Cardiac fibroblast (primary cell): Measurements from ENCODE around the gene SMIM35.

Experiments used
- DNase-seq, 2 donors: peaks; one replicate each; pipeline versions ENCODE4 v3.0.0 to v3.0.0-alpha.2; 2010; ENCODE audit warnings: low read depth in 2 of 2
- H3K4me3 ChIP-seq, 2 donors: replicated peaks in 1 of 2; 1 replicate in 1 of 2; 2 replicates in 1 of 2; pipeline ENCODE4 v1.5.1; 2011; ENCODE audit warnings: low read depth in 2 of 2, low read length in 2 of 2, mild to moderate bottlenecking in 2 of 2, moderate library complexity in 1 of 2
- TF ChIP-seq, protein P1 (sequence below): IDR thresholded peaks from one replicate; pipeline ENCODE4 v1.5.1; 2011; ENCODE audit warnings: low read depth, mild to moderate bottlenecking, low read length, inconsistent platforms

Gene SMIM35

DNA sequence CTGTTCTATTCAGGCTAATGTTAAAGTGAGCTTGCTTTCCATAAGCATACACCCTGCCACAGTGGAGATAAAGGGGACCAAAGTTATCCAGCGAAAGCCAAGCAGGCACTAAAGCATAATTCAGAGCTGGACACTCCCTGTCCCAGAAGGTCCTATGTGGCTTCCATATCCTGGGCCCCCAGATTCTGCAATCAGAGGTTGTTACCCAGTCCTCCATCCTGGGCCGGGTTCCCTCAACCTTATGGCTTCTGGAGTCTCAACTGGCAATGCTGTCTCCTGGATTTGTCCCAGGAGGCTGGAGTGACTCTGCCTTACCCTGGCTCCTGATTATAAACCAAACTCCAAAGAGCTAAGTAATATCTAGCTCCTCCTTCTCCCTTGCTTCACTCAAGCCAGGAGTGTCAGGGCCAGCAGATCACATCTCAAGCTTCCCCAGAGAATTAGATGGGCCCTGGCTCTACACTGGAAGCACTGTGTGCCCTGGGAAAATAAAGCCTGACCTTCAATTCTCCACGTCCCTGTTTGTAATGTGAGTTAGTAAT is 14.0 kb upstream of the SMIM35 start:
- H3K4me3 ChIP-seq: no peak overlapping the region
- no peak for DNase-seq
- TF ChIP-seq, protein P1, sequence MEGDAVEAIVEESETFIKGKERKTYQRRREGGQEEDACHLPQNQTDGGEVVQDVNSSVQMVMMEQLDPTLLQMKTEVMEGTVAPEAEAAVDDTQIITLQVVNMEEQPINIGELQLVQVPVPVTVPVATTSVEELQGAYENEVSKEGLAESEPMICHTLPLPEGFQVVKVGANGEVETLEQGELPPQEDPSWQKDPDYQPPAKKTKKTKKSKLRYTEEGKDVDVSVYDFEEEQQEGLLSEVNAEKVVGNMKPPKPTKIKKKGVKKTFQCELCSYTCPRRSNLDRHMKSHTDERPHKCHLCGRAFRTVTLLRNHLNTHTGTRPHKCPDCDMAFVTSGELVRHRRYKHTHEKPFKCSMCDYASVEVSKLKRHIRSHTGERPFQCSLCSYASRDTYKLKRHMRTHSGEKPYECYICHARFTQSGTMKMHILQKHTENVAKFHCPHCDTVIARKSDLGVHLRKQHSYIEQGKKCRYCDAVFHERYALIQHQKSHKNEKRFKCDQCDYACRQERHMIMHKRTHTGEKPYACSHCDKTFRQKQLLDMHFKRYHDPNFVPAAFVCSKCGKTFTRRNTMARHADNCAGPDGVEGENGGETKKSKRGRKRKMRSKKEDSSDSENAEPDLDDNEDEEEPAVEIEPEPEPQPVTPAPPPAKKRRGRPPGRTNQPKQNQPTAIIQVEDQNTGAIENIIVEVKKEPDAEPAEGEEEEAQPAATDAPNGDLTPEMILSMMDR: no peak

GRCh38 chr11:118099838-118100556 is 13.2 kb upstream of the SMIM35 start:
- DNase-seq: no peak
- no peak overlapping the region for H3K4me3 ChIP-seq
- TF ChIP-seq, protein P1: no peak

- no peak for DNase-seq
- no peak overlapping the region for H3K4me3 ChIP-seq
- TF ChIP-seq, protein P1: no peak
These were observed 12.5 kb upstream of the SMIM35 start for GRCh38 chr11:118098996-118099837.

- DNase-seq: no peak
- TF ChIP-seq, protein P1: no peak
- H3K4me3 ChIP-seq: no peak overlapping the region
These were observed 9.2 kb upstream of the SMIM35 start for GRCh38 chr11:118095967-118096367.

DNA sequence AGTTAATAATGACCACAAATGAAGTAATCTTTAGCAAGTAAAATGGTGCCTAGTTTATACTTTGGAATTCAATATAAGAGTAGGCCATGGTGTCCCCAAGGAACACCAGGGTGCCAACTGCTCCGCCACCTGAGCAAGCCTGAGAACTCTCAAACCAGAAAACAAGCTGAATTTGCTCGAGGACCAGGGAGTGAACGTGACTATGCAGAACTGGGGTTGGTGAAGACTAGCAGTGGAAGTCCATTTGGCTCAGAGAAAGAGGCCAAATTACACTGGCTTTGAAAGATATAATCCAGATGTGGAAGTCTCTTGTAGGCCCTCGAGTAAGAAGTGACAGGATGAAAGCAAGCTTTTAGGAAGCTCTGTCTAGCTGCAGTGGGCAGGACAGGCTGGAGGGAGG is 8.7 kb upstream of the SMIM35 start:
- H3K4me3 ChIP-seq: no peak overlapping the region
- DNase-seq: no peak
- TF ChIP-seq, protein P1: no peak

DNA sequence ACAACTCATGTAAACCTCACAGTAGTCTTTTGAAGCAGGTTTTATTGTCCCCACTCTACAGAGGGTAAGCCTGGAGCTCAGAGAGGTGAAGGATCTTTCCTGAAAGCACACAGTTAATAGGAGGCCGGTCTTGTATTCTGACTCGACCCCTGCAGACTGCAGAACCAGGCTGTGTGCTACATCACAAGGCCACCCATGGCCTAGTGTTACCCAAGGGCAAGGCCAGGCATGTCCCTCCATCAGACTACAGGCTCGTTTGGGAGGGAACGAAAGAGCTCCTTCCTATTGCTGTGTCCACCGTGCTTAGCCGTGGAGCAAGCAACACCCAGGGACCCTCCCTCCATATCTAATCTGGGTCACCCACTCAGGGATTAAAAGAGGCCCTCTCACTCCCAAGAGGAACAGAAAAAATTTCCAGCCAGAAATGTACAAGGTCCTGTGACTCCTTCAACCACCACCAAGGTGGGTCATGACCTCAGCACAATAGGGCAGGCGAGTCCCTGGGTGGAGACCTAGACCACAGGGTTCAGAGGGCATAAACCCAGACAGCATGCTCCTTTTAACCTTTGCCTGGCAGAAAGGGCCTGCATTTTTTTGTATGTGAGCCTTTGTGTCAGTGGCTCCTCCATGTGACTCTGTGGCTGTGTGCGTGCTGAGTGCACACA is 6.3 kb upstream of the SMIM35 start:
- H3K4me3 ChIP-seq: no peak overlapping the region
- no peak for DNase-seq
- TF ChIP-seq, protein P1: no peak
